MM.1S (cell line): ENCODE results near the gene RNASEH2A.
A peak's percentile ranks its signal among the peaks of the same experiment; 100 is the strongest.

Source experiments
- DNase-seq: peaks from one replicate; pipeline ENCODE4 v3.0.0-alpha.2; 2015
- H2AFZ ChIP-seq: fragments of 300-600 bp; sonication (generic); 2 replicates; pipeline ENCODE4 v1.6.0; 2016; ENCODE audit warnings: antibody characterized with exemption, low read length
- H3F3A ChIP-seq: fragments of 300-600 bp; sonication (generic); 2 replicates; pipeline ENCODE4 v1.6.1; 2016; ENCODE audit warnings: mild to moderate bottlenecking, antibody characterized with exemption, low read length, moderate library complexity, mixed read lengths; ENCODE audit not compliant: insufficient read depth
- H3K27ac ChIP-seq: fragments of 300-600 bp; sonication (generic); 2 replicates; pipeline ENCODE4 v1.5.1; 2016; ENCODE audit warnings: mild to moderate bottlenecking, low read length
- H3K27me3 ChIP-seq: fragments of 300-600 bp; sonication (generic); replicated peaks from 2 replicates; pipeline ENCODE4 v1.6.0; 2016; ENCODE audit warnings: low read length; ENCODE audit not compliant: insufficient read depth
- H3K36me3 ChIP-seq: fragments of 300-600 bp; sonication (generic); replicated peaks from 2 replicates; pipeline ENCODE4 v1.6.1; 2016; ENCODE audit warnings: mild to moderate bottlenecking, low read length, mixed read lengths; ENCODE audit not compliant: insufficient read depth
- H3K4me1 ChIP-seq: fragments of 300-600 bp; sonication (generic); 2 replicates; pipeline ENCODE4 v1.6.1; 2016; ENCODE audit warnings: low read length, mixed read lengths
- H3K4me2 ChIP-seq: fragments of 300-600 bp; sonication (generic); 2 replicates; pipeline ENCODE4 v1.6.0; 2016; ENCODE audit warnings: low read depth, low read length
- H3K4me3 ChIP-seq: fragments of 300-600 bp; sonication (generic); 2 replicates; pipeline ENCODE4 v1.5.1; 2016; ENCODE audit warnings: low read length, mixed read lengths
- H3K79me2 ChIP-seq: fragments of 300-600 bp; sonication (generic); 2 replicates; pipeline ENCODE4 v1.6.1; 2016; ENCODE audit warnings: mixed run types, low read length, mixed read lengths
- H3K9ac ChIP-seq: fragments of 300-600 bp; sonication (generic); 2 replicates; pipeline ENCODE4 v1.6.1; 2016; ENCODE audit warnings: low read length, mixed read lengths
- H3K9me2 ChIP-seq: fragments of 300-600 bp; sonication (generic); replicated peaks from 2 replicates; pipeline ENCODE4 v1.6.1; 2016; ENCODE audit warnings: mild to moderate bottlenecking, low read length, mixed read lengths; ENCODE audit not compliant: insufficient read depth
- H3K9me3 ChIP-seq: fragments of 300-600 bp; sonication (generic); replicated peaks from 2 replicates; pipeline ENCODE4 v1.6.1; 2016; ENCODE audit warnings: mild to moderate bottlenecking, low read length, mixed read lengths; ENCODE audit not compliant: insufficient read depth
- H4K20me1 ChIP-seq: fragments of 300-600 bp; sonication (generic); 2 replicates; pipeline ENCODE4 v1.6.1; 2016; ENCODE audit warnings: mild to moderate bottlenecking, low read length, moderate library complexity, mixed read lengths; ENCODE audit not compliant: insufficient read depth
- CTCF ChIP-seq: fragments of 300-600 bp; sonication (generic); IDR thresholded peaks from 2 replicates; pipeline ENCODE4 v1.5.1; 2016; ENCODE audit warnings: antibody characterized with exemption, low read length, mixed read lengths
- EZH2 ChIP-seq: fragments of 300-600 bp; sonication (generic); optimal IDR thresholded peaks from 2 replicates; pipeline ENCODE3; 2017; ENCODE audit warnings: low read depth, mild to moderate bottlenecking, antibody characterized with exemption, low read length, mixed read lengths
- EZH2phosphoT487 ChIP-seq: fragments of 300-600 bp; sonication (generic); IDR thresholded peaks from 2 replicates; pipeline ENCODE4 v1.6.1; 2018; ENCODE audit warnings: antibody characterized with exemption, low read length

The RNASEH2A gene

GRCh38 chr19:12833738-12834565 is 27.6 kb downstream of the RNASEH2A start:
- Histone ChIP-seq H3K9me3 (no peaks in the 10 kb centered on the region), H3K9ac (no peak overlapping the region)

GRCh38 chr19:12834566-12834943 is 28.2 kb downstream of the RNASEH2A start, which contains the start of gene RTBDN:
RTBDN (minus strand) TSS chr19:12834579; CDS start chr19:12829979, 4,600 bp downstream.
- no peak for DNase-seq
- Histone ChIP-seq H3K79me2 (no peaks in the 10 kb centered on the region), H3K27me3 (peaks cover 78% of the 10 kb centered on the region), H3K4me3 (peak within 1 kb of the TSS; percentile 37; the same call in 1 of the 2 replicates), H3F3A (no peaks in the 10 kb centered on the region), H3K4me2 (peak within 1 kb of the TSS; percentile 71), H3K9ac (no peak within 1 kb of the TSS), H3K9me3 (no peaks in the 10 kb centered on the region), H2AFZ (no peak within 1 kb of the TSS), H3K9me2 (no peaks in the 10 kb centered on the region), H3K27ac (no peak within 1 kb of the TSS), H3K36me3 (no peaks in the 10 kb centered on the region), H3K4me1 (peaks cover 3% of the 10 kb centered on the region; the same call in 1 of the 2 replicates), H4K20me1 (no peaks in the 10 kb centered on the region)
- TF ChIP-seq EZH2 (no peak), EZH2phosphoT487 (no peak), CTCF (no peak)

More at GRCh38 chr19:12833738-12834565, 27.6 kb downstream of the RNASEH2A start:
- Histone ChIP-seq H3K4me1 (peaks cover 3% of the 10 kb centered on the region; the same call in 1 of the 2 replicates), H4K20me1 (no peaks in the 10 kb centered on the region), H3K36me3 (no peaks in the 10 kb centered on the region), H3K27ac (no peak overlapping the region), H3K27me3 (peaks cover 78% of the 10 kb centered on the region), H3K4me2 (peak overlapping the region; percentile 71; the same call in 1 of the 2 replicates), H3K9me2 (no peaks in the 10 kb centered on the region), H3K4me3 (peak overlapping the region; percentile 37; the same call in 1 of the 2 replicates), H3K79me2 (no peaks in the 10 kb centered on the region), H2AFZ (no peak overlapping the region), H3F3A (no peaks in the 10 kb centered on the region)
- no peak for TF ChIP-seq EZH2
- DNase-seq = peak; percentile 24

- Histone ChIP-seq H3K4me1 (peaks cover 3% of the 10 kb centered on the region; the same call in 1 of the 2 replicates), H3F3A (no peaks in the 10 kb centered on the region), H3K27me3 (peaks cover 78% of the 10 kb centered on the region), H3K9ac (no peak overlapping the region), H2AFZ (no peak overlapping the region), H4K20me1 (no peaks in the 10 kb centered on the region), H3K4me3 (no peak overlapping the region), H3K9me2 (no peaks in the 10 kb centered on the region), H3K27ac (no peak overlapping the region), H3K79me2 (no peaks in the 10 kb centered on the region), H3K36me3 (no peaks in the 10 kb centered on the region), H3K9me3 (no peaks in the 10 kb centered on the region), H3K4me2 (no peak overlapping the region)
- TF ChIP-seq EZH2phosphoT487 = no peak
- no peak for TF ChIP-seq EZH2
- no peak for TF ChIP-seq CTCF
- DNase-seq = no peak
These were observed 28.8 kb downstream of the RNASEH2A start for GRCh38 chr19:12834976-12835757.
